ENCODE results near the gene RAPGEF2. TPM values are rescaled to one million over a fixed set of nuclear protein-coding genes. Genes with fewer than 3 reads are reported as not detected.

RAPGEF2 gene
- total and polyA plus RNA-seq, 2 of the 8 experiments (the other 6 are each of a cell fraction or from before 2014, with no cell fraction given), result 24.4 to 48.6 TPM

DNA sequence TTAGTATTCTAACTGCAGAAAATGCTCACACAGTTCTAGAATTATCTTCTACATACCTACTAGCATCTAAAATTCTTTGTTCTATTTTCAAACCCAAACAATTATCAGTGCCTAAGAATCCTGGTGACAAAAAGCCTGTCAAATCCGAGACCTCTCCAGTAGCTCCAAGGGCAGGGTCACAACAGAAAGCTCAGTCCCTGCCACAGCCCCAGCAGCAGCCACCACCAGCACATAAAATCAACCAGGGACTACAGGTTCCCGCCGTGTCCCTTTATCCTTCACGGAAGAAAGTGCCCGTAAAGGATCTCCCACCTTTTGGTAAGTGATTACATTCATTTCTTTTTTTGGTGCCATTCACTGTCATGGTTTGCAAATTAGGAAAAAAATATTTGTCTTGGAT lies 243.8 kb downstream of the RAPGEF2 start:
- no peak for FAIRE-seq
- no peak overlapping the region for H3K4me3 ChIP-seq (ENCODE audit: extremely low read depth in 1 of 4, insufficient read depth in 2 of 4, low read depth in 3 of 4, low read length in 4 of 4)
- H2BK15ac ChIP-seq (ENCODE audit: low read length), result no peak overlapping the region
- no peak overlapping the region for H3K23ac ChIP-seq (ENCODE audit: insufficient read length)
- no peak overlapping the region for H4K91ac ChIP-seq (replicated peaks; ENCODE audit: insufficient read length, low read length)
- CTCF ChIA-PET (ENCODE audit: partially characterized antibody), result interaction anchor here (0.6 to 1.8 kb wide), 3 partner anchors 11 to 662 kb away, joined by 3 to 4 read pairs (median 4); no protein-coding TSS in a partner anchor
- no peaks in the 10 kb centered on the region for H3K79me2 ChIP-seq (ENCODE audit: control insufficient read depth in 1 of 2, insufficient read depth in 2 of 2, low read length in 2 of 2)
- DNase-seq (ENCODE audit: low read depth in 1 of 2, low spot score in 2 of 2), result no peak
- H3K14ac ChIP-seq (ENCODE audit: insufficient read length), result no peak overlapping the region
- no peaks in the 10 kb centered on the region for H3K23me2 ChIP-seq (ENCODE audit: low read depth, low read length)
- no peaks in the 10 kb centered on the region for H3K9me3 ChIP-seq (ENCODE audit: insufficient read depth in 2 of 2, low read depth in 1 of 2, low read length in 1 of 2)
- H4K20me1 ChIP-seq (replicated peaks in 1 of 2; ENCODE audit: control insufficient read depth in 1 of 2, insufficient read depth in 2 of 2, low read length in 2 of 2), result no peaks in the 10 kb centered on the region
- H3K9ac ChIP-seq (replicated peaks in 1 of 4; ENCODE audit: extremely low read depth in 1 of 4, low read depth in 3 of 4, low read length in 3 of 4), result no peak overlapping the region
- WGBS, 2 experiments (ENCODE audit: extremely low coverage in 1 of 2, insufficient coverage in 1 of 2, insufficient read length in 1 of 2, insufficient replicate concordance in 2 of 2, low coverage in 1 of 2, low lambda C conversion rate in 2 of 2, missing lambda C conversion rate in 1 of 2), result 90% methylated on average over 5 of the region's 5 CpGs; no CpG with 5 or more reads in 1 of the 2 experiments
- no peak overlapping the region for H3K4ac ChIP-seq (replicated peaks; ENCODE audit: insufficient read length, low read depth, low read length)
- no peak overlapping the region for H2AK5ac ChIP-seq (ENCODE audit: low read depth, low read length)
- no peak overlapping the region for H2BK12ac ChIP-seq (ENCODE audit: low read depth, low read length)
- no peaks in the 10 kb centered on the region for H3K79me1 ChIP-seq (ENCODE audit: low read depth, low read length)
- H3K36me3 ChIP-seq (ENCODE audit: control insufficient read depth in 2 of 4, insufficient read depth in 4 of 4, low read length in 3 of 4), result peaks cover 3 to 50% (median 20%) of the 10 kb centered on the region in 4 experiments
- H3K4me1 ChIP-seq (replicated peaks in 1 of 4; ENCODE audit: control insufficient read depth in 3 of 4, insufficient read depth in 4 of 4, low read length in 3 of 4), result no peaks in the 10 kb centered on the region
- H2BK120ac ChIP-seq (replicated peaks; ENCODE audit: low read depth, low read length), result no peak overlapping the region
- no peak overlapping the region for H3K18ac ChIP-seq (ENCODE audit: extremely low read depth, low read length)
- no peak overlapping the region for H3K56ac ChIP-seq (replicated peaks; ENCODE audit: insufficient read length, low read depth, low read length)
- H3K27ac ChIP-seq (ENCODE audit: low read depth, low read length), result no peak overlapping the region
- no peak overlapping the region for H2BK5ac ChIP-seq (ENCODE audit: low read depth, low read length)
- H3K27me3 ChIP-seq (replicated peaks in 1 of 4; ENCODE audit: control insufficient read depth in 3 of 4, extremely low read depth in 1 of 4, insufficient read depth in 3 of 4, low read length in 3 of 4), result no peaks in the 10 kb centered on the region
- no peak overlapping the region for H4K5ac ChIP-seq (ENCODE audit: insufficient read length, low read depth, low read length)
- no peak overlapping the region for H3K4me2 ChIP-seq (ENCODE audit: insufficient read depth in 1 of 2, low read depth in 2 of 2, low read length in 2 of 2)
- no peak overlapping the region for H4K8ac ChIP-seq (ENCODE audit: extremely low read depth, insufficient read depth, low read length)
- no peak overlapping the region for H2BK20ac ChIP-seq (ENCODE audit: low read length)
- POLR2A ChIA-PET (ENCODE audit: partially characterized antibody), result no interaction called here
- no peak overlapping the region for H2AFZ ChIP-seq (ENCODE audit: low read length)
- TF ChIP-seq RFX5 (IDR thresholded peaks at IDR 0.05; ENCODE audit: borderline replicate concordance, low read depth, low read length), result no peak
- no peak for TF ChIP-seq POLR2A (IDR thresholded peaks at IDR 0.05; ENCODE audit: control extremely low read depth in 1 of 2, low read depth in 2 of 2, low read length in 2 of 2)
- TF ChIP-seq TCF12 (IDR thresholded peaks at IDR 0.05; ENCODE audit: low read depth, low read length), result no peak
- TF ChIP-seq EGR1 (IDR thresholded peaks at IDR 0.05; ENCODE audit: borderline replicate concordance, low read depth, low read length), result no peak
- TF ChIP-seq, protein P1, sequence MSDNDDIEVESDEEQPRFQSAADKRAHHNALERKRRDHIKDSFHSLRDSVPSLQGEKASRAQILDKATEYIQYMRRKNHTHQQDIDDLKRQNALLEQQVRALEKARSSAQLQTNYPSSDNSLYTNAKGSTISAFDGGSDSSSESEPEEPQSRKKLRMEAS (IDR thresholded peaks at IDR 0.05), result no peak

Data from H1 (cell line).